GM21515 (cell line): ENCODE measurements around the gene HOXD10.

Experiments used
- ATAC-seq: cut with Tn5 transposase; IDR thresholded peaks from one replicate; pipeline ENCODE4 v1.9.1; 2021; ENCODE audit not compliant: unreplicated experiment

Gene HOXD10

DNA sequence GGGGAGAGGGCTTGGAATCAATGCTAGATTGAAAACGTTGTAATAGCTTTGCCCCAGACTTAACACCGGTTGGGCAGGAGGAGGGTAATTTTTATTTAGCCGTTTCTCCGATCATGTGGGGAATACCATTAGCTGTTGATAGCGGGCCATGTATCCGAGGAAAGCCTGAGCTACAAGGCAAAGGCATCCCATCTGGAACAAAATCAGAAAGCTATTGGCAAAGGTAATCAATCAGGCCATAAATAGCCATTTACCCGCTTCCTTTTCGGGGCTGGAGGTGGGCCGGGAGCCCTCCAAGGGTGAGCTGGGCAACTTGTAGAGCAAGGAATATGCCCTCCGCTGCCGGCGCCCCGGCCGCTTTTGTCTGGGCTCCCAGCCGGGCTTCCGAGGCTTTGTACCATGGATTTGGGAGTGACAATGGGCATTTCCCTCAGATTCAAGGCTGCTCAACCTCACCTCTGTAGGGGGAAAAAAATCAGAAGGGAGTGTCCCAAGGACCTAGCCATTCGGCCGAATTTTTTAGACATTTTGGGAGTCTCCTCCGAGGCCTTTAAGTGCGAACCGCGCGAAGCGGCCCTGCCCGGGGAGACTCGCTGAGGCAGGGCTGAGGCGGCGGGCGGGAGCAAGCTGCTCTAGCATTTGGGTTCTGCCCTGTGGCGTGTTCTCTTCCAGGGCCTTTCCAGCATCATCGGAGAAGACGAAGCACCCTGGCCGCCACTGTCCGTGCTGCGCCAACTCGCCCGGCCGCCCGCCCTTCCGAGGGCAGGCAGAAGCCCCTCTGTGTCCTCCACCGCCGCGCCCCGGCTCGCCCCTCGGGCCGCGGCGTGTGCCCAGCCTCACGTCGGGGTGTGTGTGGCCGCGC is 4.8 kb downstream of the HOXD10 start:
- ATAC-seq = no peak

DNA sequence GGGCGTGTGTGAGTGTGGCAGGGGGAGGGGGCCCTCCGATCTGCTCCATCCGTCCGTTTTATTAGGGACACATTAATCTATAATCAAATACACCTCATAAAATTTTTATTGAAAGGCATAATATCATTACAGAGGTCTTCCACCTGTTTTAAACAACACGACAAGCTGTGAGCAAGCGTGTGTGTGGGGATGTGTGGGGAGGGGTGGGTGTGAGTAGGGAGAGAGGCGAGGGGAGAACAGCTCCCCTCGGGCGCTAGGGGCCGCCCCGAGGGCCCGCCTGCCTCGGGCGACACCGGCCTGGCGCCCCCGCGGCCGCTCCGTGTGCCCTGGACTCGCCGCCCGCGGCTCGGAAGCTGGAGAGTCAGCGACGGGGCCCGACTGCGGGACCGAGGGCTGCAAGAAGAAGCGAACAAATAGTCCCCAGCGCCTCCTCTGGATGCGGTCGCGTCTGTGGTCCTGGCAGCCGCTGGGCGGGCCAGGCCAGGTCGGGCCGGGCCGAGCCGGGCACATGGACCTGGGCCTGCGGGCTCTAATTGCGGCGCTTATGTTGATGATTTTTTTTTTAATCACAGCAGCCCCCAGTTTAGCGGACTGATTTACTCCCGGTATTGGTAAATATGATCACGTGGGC is 5.6 kb downstream of the HOXD10 start:
- ATAC-seq = no peak

- no peak for ATAC-seq
These were observed 6.3 kb downstream of the HOXD10 start, which contains the start of gene HOXD9 for GRCh38 chr2:176122683-176123410. Gene HOXD9, plus strand, starts transcription at chr2:176122719. Its CDS starts 50 bp downstream, at chr2:176122769.

DNA sequence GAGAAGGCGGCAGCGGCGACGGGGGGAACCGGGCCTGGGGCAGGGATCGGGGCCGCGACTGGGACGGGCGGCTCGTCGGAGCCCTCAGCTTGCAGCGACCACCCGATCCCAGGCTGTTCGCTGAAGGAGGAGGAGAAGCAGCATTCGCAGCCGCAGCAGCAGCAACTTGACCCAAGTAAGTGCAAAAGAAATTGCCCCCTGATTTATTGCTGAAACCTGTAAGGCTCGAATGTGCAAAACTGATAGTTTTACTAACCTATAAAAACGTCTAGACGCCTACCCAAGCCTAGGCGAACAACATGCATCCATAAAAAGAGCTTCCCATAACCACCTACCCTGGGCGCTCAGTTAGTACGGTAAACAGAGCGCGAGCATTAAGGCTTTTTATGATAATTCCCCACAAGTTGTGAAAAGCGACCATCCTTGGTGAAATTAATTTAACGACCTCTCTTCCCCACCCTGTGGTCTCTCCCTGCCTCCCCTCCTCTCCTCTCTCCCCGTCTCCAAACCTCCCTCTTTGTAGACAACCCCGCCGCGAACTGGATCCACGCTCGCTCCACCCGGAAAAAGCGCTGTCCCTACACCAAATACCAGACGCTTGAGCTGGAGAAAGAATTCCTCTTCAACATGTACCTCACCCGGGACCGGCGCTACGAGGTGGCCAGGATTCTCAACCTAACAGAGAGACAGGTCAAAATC is 7.0 kb downstream of the HOXD10 start:
- ATAC-seq = no peak

- no peak for ATAC-seq
These were observed 7.8 kb downstream of the HOXD10 start for GRCh38 chr2:176124110-176124946.

DNA sequence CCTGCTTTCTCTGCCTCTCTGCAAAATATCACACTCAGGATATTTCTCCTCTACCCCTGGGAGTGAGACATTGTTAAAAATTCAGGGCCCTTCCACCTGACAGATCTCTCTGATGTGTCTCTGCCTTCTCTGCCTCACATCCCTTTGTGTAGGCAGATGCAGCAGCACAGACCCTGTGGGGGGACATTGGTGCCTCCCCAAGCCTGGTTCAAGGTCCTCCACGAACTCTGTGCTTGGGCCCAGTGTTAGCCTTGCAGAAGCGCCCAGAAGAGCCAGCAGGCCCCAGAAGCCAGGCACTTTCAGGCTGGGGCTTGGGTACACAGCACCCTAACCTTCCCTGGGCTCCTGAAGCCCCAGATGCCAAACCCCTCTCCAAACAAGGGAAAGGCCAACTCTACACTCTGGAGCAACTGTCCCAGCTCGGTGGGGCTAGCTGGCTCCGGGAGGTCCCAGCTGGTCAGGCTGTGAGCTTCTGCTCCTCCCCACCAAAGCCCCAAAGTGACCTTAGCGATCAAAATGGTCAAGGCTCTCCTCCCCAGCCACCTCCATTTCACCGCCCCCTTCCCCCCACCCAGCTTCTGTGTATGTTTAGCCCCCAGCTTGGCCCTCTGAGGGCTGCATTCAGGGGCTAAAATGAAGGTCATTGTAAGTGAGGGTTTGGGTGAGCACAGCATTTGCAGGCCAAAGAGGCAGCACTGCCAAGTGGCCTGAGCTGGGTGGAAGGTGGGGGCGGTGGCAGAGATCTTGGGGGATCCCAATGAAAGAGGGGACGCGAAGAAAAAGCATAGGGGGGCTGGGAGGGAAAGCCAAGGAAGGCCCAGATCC is 8.6 kb downstream of the HOXD10 start:
- ATAC-seq = no peak

GRCh38 chr2:176125772-176126054 is 9.1 kb downstream of the HOXD10 start:
- ATAC-seq = no peak

- ATAC-seq = no peak
These were observed 10.6 kb downstream of the HOXD10 start for GRCh38 chr2:176126929-176127773.

- ATAC-seq = no peak
These were observed 11.1 kb downstream of the HOXD10 start for GRCh38 chr2:176127774-176128072.

GRCh38 chr2:176128172-176128981 is 11.8 kb downstream of the HOXD10 start:
- no peak for ATAC-seq

DNA sequence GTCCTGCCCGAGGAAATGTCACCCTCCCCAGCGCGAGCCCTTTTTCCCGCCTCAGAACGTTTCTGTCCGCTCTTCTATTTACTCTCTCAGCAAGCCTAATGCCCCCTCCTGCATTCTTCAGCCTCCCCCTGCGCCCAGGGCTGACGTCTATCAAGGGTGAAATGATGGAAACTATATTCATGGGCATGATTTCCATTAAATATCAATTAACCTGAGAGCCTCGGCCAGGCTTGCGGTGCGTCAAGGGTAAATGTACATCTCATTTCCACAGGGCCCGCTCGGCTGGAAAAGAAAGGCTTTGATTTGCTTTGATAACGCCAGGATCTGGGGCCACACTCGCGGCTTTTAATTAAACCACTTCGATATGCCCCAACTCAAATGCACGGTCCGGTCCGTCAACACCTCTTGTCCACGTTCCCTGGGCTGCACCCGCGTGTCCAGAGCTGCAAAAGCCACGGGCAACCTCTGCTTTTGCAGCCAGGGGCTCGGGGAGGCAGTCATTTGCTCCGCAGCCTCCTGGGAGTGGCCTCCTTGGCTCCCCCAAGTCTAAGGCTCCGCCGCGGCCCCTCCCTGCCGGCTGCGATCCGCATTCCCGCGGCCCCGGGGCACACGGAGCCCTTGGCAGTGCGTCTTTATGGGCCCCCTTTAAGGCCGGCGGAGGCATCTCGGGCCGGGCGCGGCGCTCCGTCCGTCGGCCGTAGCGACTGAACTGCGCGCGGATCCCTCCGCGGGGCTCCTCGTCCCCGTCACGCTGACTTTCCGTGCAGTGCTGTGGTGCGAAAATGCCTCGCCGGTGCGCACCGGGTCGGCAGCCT is 12.6 kb downstream of the HOXD10 start, which contains the start of gene HOXD8:
TSS of gene HOXD8 (plus strand) at position 724 of the 815 bp plus-strand sequence. CDS start 662 bp downstream, outside the sequence.
- ATAC-seq = no peak

DNA sequence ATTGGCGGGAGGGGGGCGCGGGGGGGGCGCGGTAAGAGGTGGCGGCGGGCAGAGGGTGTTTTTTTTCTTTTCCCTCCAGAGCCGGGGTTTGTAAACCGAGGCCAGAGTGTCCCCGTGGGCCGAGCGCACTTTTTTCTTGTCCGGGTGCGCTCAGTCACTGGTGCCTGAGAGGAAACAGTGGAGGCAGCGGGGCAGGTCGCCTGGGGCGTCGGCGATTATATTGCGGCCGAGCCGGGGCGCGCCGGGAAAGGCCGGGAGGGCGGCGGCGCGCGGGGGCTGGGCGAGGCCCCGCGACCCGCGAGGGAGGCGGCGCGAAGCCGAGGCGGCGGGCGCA is 13.2 kb downstream of the HOXD10 start:
- no peak for ATAC-seq

DNA sequence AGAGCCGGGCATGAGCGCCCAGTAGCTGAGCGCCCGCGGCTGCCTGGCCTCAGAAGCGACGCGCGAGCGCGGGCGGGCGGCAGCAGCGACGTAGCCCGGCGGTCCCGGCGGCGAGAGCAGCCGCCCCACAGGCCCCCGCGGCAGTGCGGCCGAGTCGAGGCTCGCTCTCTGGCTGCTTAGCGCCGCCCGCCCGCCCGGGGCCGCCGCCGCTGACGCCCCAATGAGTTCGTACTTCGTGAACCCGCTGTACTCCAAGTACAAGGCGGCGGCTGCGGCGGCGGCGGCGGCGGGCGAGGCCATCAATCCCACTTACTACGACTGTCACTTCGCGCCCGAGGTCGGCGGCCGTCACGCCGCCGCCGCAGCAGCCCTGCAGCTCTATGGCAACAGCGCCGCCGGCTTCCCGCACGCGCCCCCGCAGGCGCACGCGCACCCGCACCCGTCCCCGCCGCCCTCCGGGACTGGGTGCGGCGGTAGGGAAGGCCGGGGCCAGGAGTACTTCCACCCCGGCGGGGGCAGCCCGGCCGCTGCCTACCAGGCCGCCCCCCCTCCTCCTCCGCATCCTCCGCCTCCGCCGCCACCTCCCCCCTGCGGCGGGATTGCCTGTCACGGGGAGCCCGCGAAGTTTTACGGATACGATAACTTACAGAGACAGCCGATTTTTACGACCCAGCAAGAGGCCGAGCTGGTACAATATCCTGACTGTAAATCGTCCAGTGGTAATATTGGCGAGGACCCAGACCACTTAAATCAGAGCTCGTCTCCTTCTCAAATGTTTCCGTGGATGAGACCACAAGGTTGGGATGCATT is 13.8 kb downstream of the HOXD10 start:
- ATAC-seq = no peak

GRCh38 chr2:176130957-176131847 is 14.6 kb downstream of the HOXD10 start:
- no peak for ATAC-seq

GRCh38 chr2:176131848-176132158 is 15.2 kb downstream of the HOXD10 start:
- ATAC-seq = no peak
